Prostate gland (tissue), 2 donors: ENCODE results near the gene WFDC11. TPM values are rescaled to one million over a fixed set of nuclear protein-coding genes. Genes with fewer than 3 reads are reported as not detected.

Source experiments
- DNase-seq: peaks from one replicate; pipeline ENCODE4 v3.0.0-alpha.2; 2019; ENCODE audit warnings: low spot score
- H3K27ac ChIP-seq, 2 donors: fragments of 200-600 bp; sonication (generic); 2 replicates each; pipeline ENCODE4 v1.5.1; 2017 to 2019
- H3K27me3 ChIP-seq: fragments of 200-600 bp; sonication (generic); replicated peaks from 2 replicates; pipeline ENCODE4 v1.5.1; 2019; ENCODE audit not compliant: insufficient read depth
- H3K36me3 ChIP-seq, 2 donors: fragments of 200-600 bp; sonication (generic); 1 replicate in 1 of 2; 2 replicates in 1 of 2; pipeline versions ENCODE4 v1.5.1 to v1.8.1; 2017 to 2019
- H3K4me1 ChIP-seq: fragments of 200-600 bp; sonication (generic); replicated peaks from 2 replicates; pipeline ENCODE4 v1.5.1; 2019
- H3K4me3 ChIP-seq, 2 donors: fragments of 200-600 bp; sonication (generic); 2 replicates each; pipeline ENCODE4 v1.5.1; 2017 to 2019
- H3K9me3 ChIP-seq: fragments of 200-600 bp; sonication (generic); 2 replicates; pipeline ENCODE4 v1.5.1; 2017
- CTCF ChIP-seq, 4 experiments: fragments of 200-600 bp in 2 of 4; fragments of 450-650 bp in 2 of 4; sonication (generic) in 2 of 4; IDR thresholded peaks; 1 replicate in 3 of 4; 2 replicates in 1 of 4; pipeline ENCODE4 v1.5.1; 2016 to 2019; ENCODE audit warnings: antibody characterized with exemption in 4 of 4, mild to moderate bottlenecking in 2 of 4, moderate library complexity in 2 of 4
- POLR2A ChIP-seq: fragments of 450-650 bp; IDR thresholded peaks from one replicate; pipeline ENCODE4 v1.6.1; 2016; ENCODE audit warnings: antibody characterized with exemption, mild to moderate bottlenecking
- POLR2AphosphoS5 ChIP-seq: sonication (generic); formaldehyde crosslinking; IDR thresholded peaks from one replicate; pipeline ENCODE4 v1.6.1; 2017; ENCODE audit warnings: antibody characterized with exemption
- WGBS: methylation state at CpG from one replicate; pipeline ENCODE4 v1.1.5; 2018; 5-methylcytosine and 5-hydroxymethylcytosine counted together
- intact Hi-C: fragments of 100-400 bp; cut with DNase I; formaldehyde crosslinking; loops from one replicate; pipeline ENCODE4 v1.14.2; 2022
- microRNA-seq: library from miRNA; unstranded; fragments of <30 nt; microRNA quantifications from one replicate; pipeline ENCODE4, GENCODE V29; 2016
- small RNA-seq, 2 donors: library from RNA; depleted of rRNA; stranded (forward); fragments of <200 nt; gene quantifications; one replicate each; pipeline ENCODE3, GENCODE V24; 2016
- total RNA-seq, 2 donors: library from RNA; depleted of rRNA; stranded (reverse); fragments of >200 nt; gene quantifications; one replicate each; pipeline ENCODE4 v1.1.0, GENCODE V29; 2016

WFDC11 gene
- total RNA-seq, 2 donors from 2014 or later = not detected

GRCh38 chr20:45621593-45621992 lies 48.4 kb downstream of the WFDC11 start:
- TF ChIP-seq POLR2AphosphoS5 (no peak), CTCF (IDR thresholded peaks at IDR 0.05) (no peak), POLR2A (no peak)
- no peak for DNase-seq
- H3K36me3 ChIP-seq = no peaks in the 10 kb centered on the region
- intact Hi-C loops = no loop called here
- H3K27me3 ChIP-seq = no peaks in the 10 kb centered on the region
- no peaks in the 10 kb centered on the region for H3K4me1 ChIP-seq
- H3K27ac ChIP-seq = no peak overlapping the region
- no peak overlapping the region for H3K4me3 ChIP-seq
- WGBS = 56% methylated on average over 2 of the region's 2 CpGs
- no peaks in the 10 kb centered on the region for H3K9me3 ChIP-seq

GRCh38 chr20:45617591-45617990 lies 52.4 kb downstream of the WFDC11 start:
- intact Hi-C loops = no loop called here
- Histone ChIP-seq H3K4me3 (no peak overlapping the region), H3K9me3 (no peaks in the 10 kb centered on the region), H3K36me3 (no peaks in the 10 kb centered on the region), H3K4me1 (no peaks in the 10 kb centered on the region), H3K27me3 (no peaks in the 10 kb centered on the region), H3K27ac (no peak overlapping the region)
- DNase-seq = no peak
- whole genome bisulfite sequencing = 98% methylated on average over 2 of the region's 2 CpGs
- TF ChIP-seq POLR2AphosphoS5 (no peak), POLR2A (no peak), CTCF (IDR thresholded peaks at IDR 0.05) (no peak)

GRCh38 chr20:45612314-45612713 lies 57.7 kb downstream of the WFDC11 start:
- H3K9me3 ChIP-seq = no peaks in the 10 kb centered on the region
- no peak for TF ChIP-seq CTCF (IDR thresholded peaks at IDR 0.05)
- no peaks in the 10 kb centered on the region for H3K4me1 ChIP-seq
- intact Hi-C loops = no loop called here
- no peak for DNase-seq
- H3K4me3 ChIP-seq = no peak overlapping the region
- H3K27ac ChIP-seq = no peak overlapping the region
- H3K36me3 ChIP-seq = no peaks in the 10 kb centered on the region
- no peaks in the 10 kb centered on the region for H3K27me3 ChIP-seq

GRCh38 chr20:45611054-45611453 lies 59.0 kb downstream of the WFDC11 start:
- TF ChIP-seq CTCF (IDR thresholded peaks at IDR 0.05) (no peak), POLR2A (no peak), POLR2AphosphoS5 (no peak)
- Histone ChIP-seq H3K4me3 (no peak overlapping the region), H3K9me3 (no peaks in the 10 kb centered on the region), H3K27ac (no peak overlapping the region), H3K36me3 (no peaks in the 10 kb centered on the region), H3K4me1 (no peaks in the 10 kb centered on the region), H3K27me3 (no peaks in the 10 kb centered on the region)
- intact Hi-C loops = no loop called here
- WGBS = 40% methylated on average over 4 of the region's 4 CpGs
- DNase-seq = no peak

GRCh38 chr20:45607810-45608209 lies 62.2 kb downstream of the WFDC11 start:
- no peaks in the 10 kb centered on the region for H3K27me3 ChIP-seq
- intact Hi-C loops = no loop called here
- TF ChIP-seq POLR2A = no peak
- no peak for TF ChIP-seq POLR2AphosphoS5
- TF ChIP-seq CTCF (IDR thresholded peaks at IDR 0.05) = no peak
- H3K36me3 ChIP-seq = no peaks in the 10 kb centered on the region
- H3K4me1 ChIP-seq = no peaks in the 10 kb centered on the region
- H3K27ac ChIP-seq = no peak overlapping the region
- H3K9me3 ChIP-seq = no peaks in the 10 kb centered on the region
- DNase-seq = no peak
- H3K4me3 ChIP-seq = no peak overlapping the region
- 96% methylated on average over 1 of the region's 1 CpG for WGBS

Small RNA genes within 50 kb of the gene (microRNA-seq; reads per million reads assigned to microRNA genes)
- gene MIR3617 = 21.8 reads per million, percentile 59 among the genes with 10 or more reads in this experiment

Small RNA genes within 50 kb of the gene (small RNA-seq; reads per million reads assigned to genes)
- gene MIR3617 = 0 to 0.10 reads per million in 2 donors

Other genes with a start within 250 kb of the WFDC11 start
- 100 to 1,000 TPM in 1 of 2 donors, 10 to 100 TPM in 1; 100.0 to 122 TPM for gene WFDC2, start 200.5 kb downstream of the WFDC11 start, total RNA-seq
- gene SPINT3, start 154.6 kb downstream of the WFDC11 start, total RNA-seq = not detected
- 10 to 100 TPM in 1 of 2 donors, not detected in 1; 34.8 TPM for gene WFDC6, start 130.8 kb downstream of the WFDC11 start, total RNA-seq
- gene EPPIN, start 122.8 kb downstream of the WFDC11 start, total RNA-seq = 100 to 1,000 TPM in 1 of 2 donors, not detected in 1; 137 TPM
- gene WFDC8, start 91.0 kb downstream of the WFDC11 start, total RNA-seq = not detected
- not detected for gene WFDC10A, start 40.5 kb downstream of the WFDC11 start, total RNA-seq
- gene WFDC9, start 39.0 kb downstream of the WFDC11 start, total RNA-seq = not detected
- gene WFDC13, start 31.8 kb upstream of the WFDC11 start, total RNA-seq = not detected
- gene WFDC10B, start 34.8 kb upstream of the WFDC11 start, total RNA-seq = not detected
- not detected for gene SPINT4, start 52.1 kb upstream of the WFDC11 start, total RNA-seq
- gene WFDC3, start 121.6 kb upstream of the WFDC11 start, total RNA-seq = 1 to 10 TPM in 1 of 2 donors, not detected in 1; 5.2 TPM
- 10 to 100 TPM; 21.8 to 35.5 TPM for gene DNTTIP1, start 121.7 kb upstream of the WFDC11 start, total RNA-seq
- 10 to 100 TPM in 1 of 2 donors, 1 to 10 TPM in 1; 2.2 to 10.9 TPM for gene UBE2C, start 142.4 kb upstream of the WFDC11 start, total RNA-seq
- gene TNNC2, start 157.1 kb upstream of the WFDC11 start, total RNA-seq = 1 to 10 TPM; 2.1 to 3.0 TPM
- gene SNX21, start 163.6 kb upstream of the WFDC11 start, total RNA-seq = 10 to 100 TPM; 60.4 to 68.4 TPM
- 10 to 100 TPM; 57.4 to 68.1 TPM for gene ACOT8, start 187.2 kb upstream of the WFDC11 start, total RNA-seq
- 10 to 100 TPM in 1 of 2 donors, 1 to 10 TPM in 1; 4.3 to 11.9 TPM for gene ZSWIM3, start 187.4 kb upstream of the WFDC11 start, total RNA-seq
- 10 to 100 TPM; 13.8 to 17.8 TPM for gene ZSWIM1, start 211.0 kb upstream of the WFDC11 start, total RNA-seq
- 1 to 10 TPM; 2.0 to 7.4 TPM for gene SPATA25, start 217.4 kb upstream of the WFDC11 start, total RNA-seq
- 10 to 100 TPM in 1 of 2 donors, 1 to 10 TPM in 1; 9.8 to 11.3 TPM for gene NEURL2, start 221.0 kb upstream of the WFDC11 start, total RNA-seq
- gene CTSA, start 221.1 kb upstream of the WFDC11 start, total RNA-seq = 100 to 1,000 TPM in 1 of 2 donors, 10 to 100 TPM in 1; 37.9 to 215 TPM
- gene PLTP, start 241.9 kb upstream of the WFDC11 start, total RNA-seq = 100 to 1,000 TPM in 1 of 2 donors, 10 to 100 TPM in 1; 29.4 to 101 TPM